ENCODE data around the gene KLHL40.

KLHL40 gene

DNA sequence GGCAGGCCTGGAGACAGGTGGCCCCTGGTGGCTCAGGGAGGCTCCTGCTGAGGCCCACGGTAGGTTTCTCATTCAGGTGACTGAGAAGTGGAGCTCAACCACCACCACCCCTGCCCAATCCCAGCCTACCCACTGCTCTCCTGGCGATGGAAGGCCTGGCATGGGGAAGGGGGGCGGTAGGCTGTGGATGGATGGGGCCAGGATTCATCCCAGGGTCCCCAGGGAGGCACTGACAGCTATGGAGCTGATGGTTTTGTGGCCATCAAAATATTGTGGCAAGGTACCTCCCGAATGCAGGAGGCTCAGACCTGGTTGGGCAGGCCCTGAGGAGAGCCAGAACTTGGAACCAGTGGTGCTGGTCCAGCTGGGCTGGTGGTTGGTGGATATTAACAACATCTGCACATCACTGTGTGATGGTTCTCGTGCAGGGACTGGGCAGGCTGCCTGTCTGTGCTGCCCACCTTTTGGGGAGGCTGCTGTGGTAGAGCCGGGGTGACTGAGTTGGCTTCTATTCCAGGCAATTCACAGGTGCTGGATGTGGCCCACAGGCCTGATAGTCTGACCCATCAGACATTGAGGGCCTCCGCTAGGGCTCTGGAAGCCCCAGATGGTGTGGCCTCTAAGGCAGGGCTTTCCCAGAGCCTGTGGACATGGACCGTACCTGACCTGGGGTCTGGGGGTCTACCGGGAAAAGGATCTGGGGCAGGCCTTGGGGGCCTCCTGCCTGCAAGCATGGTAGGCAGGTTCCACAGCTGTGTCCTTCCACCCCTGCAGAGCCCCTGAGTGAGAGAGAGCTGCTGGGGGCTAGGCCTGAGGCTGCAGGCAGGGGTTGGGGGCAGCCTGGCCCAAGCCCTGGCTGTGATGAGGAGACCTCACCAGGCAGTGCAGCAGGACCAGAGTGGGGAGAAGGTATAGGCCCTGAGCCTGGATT is 28.4 kb upstream of the KLHL40 start:
- no peak for DNase-seq (ENCODE audit: low read depth)

DNA sequence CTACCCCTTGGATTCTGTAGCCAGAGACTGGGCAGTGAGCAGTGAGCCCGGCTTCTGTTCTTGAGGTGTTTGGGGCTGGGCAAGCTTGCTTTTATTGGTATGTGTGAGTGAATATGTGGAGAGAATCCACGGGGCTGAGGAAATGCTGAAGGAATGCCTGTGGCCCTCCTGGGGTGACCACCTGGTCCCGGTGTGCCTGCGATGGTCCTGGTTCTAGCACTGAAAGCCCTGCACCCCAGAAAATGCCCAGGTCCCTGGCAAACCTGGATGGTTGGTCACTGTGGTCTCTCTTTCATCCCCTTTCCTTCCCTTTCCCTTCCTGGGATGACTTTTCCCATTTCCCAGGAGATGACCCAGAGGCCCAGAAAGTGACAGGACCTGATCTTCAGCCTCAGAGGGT is 27.7 kb upstream of the KLHL40 start:
- DNase-seq (ENCODE audit: low read depth): no peak

DNA sequence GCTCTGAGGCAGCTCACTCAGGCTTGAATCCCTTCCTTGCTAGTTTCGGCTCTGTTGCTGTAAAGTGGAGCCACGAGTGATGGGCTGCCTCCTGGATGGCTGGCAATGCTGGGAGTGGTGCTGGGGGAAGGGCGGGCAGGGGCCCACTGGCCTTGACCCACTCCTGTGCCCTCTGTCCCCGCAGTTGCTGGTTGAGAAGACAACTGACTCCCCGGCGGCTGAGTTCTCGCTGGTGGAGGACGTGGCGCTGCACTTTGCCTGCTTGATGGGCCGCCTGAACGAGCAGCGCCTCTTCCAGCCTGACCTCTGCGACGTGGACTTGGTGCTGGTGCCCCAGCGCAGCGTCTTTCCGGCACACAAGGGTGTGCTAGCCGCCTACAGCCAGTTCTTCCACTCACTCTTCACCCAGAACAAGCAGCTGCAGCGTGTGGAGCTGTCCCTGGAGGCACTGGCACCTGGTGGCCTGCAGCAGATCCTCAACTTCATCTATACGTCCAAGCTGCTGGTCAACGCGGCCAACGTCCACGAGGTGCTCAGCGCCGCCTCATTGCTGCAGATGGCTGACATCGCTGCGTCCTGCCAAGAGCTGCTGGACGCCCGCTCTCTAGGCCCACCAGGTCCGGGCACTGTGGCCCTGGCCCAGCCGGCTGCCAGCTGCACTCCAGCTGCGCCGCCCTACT is 27.1 kb upstream of the KLHL40 start:
- DNase-seq (ENCODE audit: low read depth): no peak

DNA sequence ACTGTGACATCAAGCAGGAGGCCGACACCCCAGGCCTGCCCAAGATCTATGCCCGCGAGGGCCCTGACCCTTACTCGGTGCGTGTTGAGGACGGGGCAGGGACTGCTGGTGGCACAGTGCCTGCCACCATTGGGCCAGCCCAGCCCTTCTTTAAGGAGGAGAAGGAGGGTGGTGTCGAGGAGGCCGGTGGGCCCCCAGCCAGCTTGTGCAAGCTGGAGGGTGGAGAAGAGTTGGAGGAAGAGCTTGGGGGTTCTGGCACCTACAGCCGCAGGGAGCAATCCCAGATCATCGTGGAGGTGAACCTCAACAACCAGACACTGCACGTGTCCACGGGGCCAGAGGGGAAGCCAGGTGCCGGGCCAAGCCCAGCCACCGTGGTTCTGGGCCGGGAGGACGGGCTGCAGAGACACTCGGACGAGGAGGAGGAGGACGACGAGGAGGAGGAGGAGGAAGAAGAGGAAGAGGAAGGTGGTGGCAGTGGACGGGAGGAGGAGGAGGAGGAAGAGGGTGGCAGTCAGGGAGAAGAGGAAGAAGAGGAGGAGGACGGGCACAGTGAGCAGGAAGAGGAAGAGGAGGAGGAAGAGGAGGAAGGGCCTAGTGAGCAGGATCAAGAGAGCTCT is 26.5 kb upstream of the KLHL40 start:
- DNase-seq (ENCODE audit: low read depth): no peak

DNA sequence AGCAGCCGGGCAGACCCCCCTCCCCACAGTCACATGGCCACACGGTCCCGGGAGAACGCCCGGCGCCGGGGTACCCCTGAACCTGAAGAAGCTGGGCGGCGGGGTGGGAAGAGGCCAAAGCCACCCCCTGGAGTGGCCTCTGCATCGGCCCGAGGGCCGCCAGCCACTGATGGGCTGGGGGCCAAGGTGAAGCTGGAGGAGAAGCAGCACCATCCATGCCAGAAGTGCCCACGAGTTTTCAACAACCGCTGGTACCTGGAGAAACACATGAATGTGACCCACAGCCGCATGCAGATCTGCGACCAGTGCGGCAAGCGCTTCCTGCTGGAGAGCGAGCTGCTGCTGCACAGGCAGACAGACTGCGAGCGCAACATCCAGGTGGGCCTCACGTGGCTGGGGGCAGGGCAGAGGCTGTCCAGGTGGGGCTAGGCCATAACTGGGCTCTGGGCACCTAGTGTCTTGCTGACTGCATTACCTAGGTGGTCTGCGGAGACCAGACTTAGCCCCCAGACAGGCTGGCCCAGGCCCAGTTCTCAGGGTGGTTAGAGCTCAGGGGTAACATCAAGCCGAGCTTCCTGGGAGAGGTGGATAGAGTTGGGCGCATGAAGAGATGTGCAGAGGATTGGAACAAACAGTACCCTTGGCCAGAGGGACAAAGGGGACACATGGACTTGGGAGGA is 25.7 kb upstream of the KLHL40 start:
- no peak for DNase-seq (ENCODE audit: low read depth)

DNA sequence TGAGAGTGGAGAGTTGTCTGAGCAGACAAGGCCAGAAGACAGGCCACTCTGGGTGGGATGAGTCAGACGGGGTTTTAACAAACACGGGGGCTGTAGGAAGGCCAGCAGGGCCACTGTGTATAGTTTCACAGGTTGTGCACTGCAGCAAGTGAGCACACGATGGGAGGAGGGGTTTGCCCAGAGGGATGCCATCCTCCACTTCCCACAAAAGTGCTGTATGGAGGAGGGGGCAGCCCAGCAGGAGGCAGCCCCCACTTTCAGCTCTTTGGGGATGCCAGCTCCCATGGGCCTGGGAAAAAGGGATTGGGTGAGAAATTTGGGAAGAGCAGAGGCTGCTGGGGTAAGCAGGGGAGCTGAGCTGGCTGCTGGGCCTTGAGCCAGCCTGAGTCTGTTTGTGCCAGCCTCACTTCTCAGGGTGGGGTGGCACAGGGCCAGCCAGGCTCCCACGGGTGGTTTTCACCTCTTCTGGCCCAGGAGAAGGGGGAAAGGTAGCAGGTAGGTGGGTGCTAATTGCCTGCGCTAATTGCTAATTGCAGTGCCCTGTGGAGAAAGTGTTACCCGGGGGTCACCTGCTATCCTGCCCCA is 25.1 kb upstream of the KLHL40 start:
- DNase-seq (ENCODE audit: low read depth): no peak

DNA sequence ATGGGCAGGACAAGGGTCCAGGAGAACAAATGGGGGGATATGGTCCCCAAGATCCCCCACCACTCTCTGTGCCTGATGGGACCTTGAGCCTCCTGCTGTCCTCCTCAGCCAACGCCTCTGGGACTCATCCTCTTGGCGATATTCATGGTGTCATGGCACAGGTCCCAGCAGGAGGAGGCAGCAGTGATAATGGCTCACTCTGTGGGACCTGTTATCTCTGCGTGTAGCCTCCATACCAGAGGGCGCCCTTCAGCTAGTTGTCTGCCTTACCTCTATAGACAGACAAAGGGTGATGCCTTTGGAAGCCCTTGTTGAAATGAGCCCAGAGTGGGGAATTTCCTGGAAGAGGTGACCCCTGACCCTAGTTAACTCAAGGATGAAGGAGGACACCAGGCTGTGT is 24.4 kb upstream of the KLHL40 start:
- DNase-seq (ENCODE audit: low read depth): no peak

DNA sequence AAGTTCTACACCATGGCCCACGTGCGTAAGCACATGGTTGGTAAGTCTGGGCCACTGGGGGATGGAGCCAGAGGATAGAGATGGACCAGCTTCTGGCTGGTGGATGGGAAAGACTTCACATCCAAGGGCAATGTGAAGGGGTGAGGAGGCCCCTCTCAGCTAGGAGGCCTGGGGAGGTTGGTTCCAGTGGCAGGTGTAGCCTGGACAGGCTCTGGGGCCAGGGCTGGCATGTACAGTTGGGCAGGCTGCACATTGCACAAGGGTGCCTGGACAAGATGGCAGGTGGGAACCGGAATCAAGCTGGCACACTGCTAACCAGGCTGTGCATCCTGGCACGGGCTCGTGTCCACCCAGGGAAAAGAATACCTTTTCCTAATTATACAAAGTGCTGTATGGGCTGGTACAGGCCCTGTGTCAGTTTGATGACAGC is 23.7 kb upstream of the KLHL40 start:
- DNase-seq (ENCODE audit: low read depth): no peak

DNA sequence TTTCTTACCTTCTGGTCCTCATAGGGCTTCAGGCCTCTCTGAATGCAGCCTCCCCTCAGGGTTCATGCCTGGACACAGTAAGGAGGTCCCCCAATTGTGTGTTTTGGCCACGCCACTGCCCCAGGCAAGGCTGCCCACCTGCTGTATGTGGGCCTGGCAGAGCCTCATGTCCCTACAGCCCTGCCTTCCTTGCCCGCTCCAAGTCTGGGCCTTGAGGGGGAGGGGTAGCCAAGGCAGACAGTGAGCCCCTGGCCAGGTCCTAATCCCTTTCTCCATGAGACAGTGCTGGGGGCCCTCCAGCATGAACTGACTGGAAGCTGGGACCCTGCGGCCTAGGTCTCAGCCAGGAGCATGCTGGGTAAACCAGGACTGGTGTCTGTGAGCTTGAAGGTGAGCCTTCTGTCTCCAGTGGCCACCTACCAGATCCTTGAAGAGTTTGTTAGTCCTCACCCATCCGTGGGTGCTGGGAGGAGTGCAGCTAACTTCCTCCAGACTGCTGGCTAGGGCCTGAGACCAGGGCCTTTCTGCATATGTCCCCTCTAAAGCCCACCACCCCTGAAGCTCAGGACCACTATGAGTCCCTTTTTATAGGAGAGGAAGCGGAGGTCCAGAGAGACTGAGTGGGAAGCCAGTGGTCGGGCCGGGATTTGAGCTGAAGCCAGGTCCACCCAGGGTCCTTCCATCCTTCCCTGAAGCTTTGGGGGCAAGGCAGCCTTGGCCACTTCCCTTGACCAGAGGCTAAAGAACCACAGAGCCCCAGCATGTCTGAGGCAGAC is 23.1 kb upstream of the KLHL40 start:
- DNase-seq (ENCODE audit: low read depth): no peak

DNA sequence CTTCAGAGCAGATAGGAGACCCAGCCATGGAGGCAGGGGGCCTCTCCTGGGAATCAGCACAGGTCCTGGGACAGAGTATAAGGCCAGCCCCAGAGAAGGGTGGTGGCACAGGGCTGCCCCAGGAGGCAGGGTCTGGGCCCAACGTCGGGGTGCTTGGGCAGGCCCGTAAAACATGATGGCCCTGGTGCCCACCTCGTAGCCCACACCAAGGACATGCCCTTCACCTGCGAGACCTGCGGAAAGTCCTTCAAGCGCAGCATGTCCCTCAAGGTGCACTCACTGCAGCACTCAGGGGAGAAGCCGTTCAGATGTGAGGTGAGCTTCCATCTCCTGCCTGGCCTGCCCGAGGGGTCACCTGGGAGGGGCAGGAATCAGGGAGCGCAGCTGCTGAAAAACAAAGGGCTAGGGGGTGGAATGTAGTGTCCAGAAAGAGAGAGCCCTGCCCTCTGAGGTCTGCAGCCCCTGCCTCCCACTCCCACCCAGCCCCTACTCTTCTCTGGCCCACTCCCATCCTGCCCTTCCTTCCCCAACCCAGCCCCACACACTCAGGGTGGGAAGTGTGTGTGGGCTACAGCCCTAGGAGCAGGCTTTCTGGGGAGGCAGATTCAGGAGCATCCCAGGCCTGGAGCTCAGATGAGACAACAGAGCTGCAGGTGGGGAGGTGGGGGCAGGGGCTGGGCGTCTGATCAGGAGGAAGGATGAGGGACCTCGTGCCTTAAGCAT is 22.4 kb upstream of the KLHL40 start:
- DNase-seq (ENCODE audit: low read depth): no peak

DNA sequence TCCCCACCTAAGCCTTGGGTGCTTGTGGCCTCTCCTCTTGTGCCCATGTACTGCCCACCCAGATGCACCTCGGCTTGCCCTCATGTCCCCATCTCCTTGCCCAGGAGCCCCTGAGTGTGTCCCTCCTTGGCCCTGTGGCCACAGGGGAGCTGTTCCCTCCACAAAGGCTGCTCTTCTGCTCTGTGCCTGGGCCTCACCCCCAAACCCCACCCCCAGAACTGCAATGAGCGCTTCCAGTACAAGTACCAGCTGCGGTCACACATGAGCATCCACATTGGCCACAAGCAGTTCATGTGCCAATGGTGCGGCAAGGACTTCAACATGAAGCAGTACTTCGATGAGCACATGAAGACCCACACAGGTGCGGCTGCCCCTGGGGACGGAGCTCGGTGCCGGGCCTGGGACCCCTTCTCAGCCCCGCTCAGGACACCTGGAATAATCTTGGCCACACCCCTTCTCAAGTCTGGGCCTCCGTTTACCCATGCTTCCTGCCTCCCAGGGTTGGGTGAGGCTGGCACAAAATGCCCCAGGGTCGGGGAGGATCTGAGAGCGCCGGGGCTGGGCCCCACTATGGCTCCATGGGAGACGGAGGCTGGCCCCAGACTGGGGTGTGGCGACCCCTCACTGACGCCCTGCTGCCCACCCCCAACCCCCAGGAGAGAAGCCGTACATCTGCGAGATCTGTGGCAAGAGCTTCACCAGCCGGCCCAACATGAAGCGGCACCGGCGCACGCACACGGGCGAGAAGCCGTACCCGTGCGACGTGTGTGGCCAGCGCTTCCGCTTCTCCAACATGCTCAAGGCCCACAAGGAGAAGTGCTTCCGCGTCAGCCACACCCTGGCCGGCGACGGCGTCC is 21.5 kb upstream of the KLHL40 start:
- DNase-seq (ENCODE audit: low read depth): no peak

DNA sequence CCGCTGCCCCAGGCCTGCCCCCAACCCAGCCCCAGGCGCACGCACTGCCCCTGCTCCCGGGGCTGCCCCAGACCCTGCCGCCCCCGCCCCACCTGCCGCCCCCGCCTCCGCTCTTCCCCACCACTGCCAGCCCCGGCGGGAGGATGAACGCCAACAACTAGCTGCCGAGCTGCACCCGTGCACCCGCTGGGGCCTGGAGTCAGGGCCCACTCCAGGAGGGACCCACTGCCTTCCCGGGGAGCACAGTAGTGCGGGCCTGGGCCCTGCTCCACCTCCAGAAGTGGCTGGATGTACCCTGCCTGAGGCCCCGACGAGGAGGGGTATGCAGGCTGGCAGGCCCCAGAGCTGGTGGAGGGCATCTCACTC is 20.9 kb upstream of the KLHL40 start:
- DNase-seq (ENCODE audit: low read depth): no peak

DNA sequence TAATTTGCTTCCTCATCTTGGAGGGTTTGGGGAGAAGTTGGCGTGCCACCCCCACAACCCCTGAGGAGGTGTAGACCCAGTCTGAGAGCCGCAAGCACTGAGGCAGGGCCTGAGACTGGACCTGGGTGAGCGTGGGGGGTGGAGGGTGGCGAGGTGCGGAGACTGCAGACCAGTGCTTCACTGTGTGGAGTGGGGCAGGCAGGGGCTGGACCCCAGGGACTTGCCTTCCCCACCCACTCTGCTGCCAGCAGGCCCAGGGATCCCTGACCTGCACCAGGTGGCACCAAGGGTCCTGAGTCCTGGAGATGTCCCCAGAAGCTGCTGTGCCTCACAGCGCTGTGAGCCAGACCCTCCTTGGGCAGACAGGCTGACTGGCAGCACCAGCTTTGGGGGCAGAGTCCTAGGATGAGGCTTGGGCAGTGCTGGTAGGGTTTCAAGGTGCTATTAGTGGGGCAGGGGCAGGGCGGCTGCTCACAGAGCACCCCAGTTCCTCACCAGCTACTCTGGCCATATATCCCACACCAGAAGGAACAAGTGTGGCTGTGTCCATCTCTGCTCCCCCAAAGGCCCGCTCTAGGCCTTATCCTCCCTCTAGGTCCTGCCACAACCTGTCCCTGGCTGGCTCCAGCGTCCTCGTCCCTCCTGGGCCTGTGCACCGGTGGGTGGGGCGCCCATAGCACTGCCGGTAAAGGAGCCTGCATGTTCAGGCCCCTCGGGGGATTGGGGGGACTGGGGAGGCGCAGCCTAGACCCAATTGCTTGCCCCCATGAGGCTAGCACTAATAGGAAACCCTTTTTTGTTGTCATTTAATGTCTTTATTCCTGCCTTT is 20.1 kb upstream of the KLHL40 start:
- no peak for DNase-seq (ENCODE audit: low read depth)

DNA sequence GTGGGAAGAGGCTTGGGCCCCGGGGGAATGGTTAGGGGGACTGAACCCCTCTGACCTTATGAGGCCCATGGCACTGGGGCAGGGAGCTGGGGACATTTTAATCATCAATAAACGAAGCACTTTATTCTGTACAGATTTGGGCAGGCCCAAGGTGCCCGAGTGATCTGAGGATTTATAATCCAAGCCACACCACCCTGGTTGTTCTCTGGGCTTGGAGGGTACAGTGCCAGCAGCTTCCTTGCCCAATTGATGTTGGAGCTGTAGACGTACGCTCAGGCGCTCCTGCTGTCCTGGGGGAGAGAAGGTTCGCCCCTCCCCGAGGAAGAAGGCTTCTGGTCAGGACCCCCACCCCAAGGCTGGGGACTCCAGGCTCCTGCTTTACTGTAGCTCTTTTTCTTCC is 19.3 kb upstream of the KLHL40 start:
- no peak for DNase-seq (ENCODE audit: low read depth)

DNA sequence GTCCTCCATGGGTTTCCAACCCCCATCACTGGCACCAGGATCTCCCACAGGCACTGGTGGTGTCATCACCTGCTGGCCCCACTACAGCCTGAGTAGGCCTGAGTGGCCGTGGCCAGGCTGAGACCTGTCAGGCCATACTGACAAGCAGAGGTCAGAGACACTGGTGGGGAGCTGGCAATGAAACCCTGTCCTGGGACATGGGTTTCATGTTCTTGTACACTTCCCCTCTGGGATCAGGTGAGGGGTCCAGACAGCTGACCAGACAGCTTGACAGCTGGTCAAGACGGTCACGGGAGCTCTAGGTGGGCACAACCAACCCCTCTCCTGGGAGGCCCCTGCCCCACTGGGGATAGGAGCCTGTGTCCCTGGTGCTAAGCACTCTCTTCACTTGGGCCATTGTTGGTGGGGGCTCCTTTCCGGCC is 18.7 kb upstream of the KLHL40 start:
- DNase-seq (ENCODE audit: low read depth): no peak

DNA sequence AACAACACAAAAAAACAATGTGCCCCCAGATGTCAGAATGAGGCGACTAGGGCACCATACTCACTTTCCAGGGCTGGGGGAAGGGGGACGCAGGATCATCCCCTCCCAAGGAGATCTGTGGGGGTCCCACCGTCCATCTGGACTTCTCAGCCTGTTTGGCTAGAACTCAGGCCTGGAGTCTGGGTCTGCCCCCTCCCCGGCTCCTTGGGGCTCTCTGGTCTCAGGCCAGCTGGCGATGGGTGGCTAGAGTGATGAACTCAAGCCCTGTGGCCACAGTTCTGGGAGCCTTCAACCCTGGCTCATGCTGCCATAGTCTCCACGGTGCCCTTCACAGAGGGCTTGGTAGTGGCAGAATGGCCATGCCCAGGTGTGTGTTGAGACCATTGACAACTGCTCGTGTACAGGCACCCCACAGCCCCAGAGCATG is 18.2 kb upstream of the KLHL40 start:
- DNase-seq (ENCODE audit: low read depth): no peak

DNA sequence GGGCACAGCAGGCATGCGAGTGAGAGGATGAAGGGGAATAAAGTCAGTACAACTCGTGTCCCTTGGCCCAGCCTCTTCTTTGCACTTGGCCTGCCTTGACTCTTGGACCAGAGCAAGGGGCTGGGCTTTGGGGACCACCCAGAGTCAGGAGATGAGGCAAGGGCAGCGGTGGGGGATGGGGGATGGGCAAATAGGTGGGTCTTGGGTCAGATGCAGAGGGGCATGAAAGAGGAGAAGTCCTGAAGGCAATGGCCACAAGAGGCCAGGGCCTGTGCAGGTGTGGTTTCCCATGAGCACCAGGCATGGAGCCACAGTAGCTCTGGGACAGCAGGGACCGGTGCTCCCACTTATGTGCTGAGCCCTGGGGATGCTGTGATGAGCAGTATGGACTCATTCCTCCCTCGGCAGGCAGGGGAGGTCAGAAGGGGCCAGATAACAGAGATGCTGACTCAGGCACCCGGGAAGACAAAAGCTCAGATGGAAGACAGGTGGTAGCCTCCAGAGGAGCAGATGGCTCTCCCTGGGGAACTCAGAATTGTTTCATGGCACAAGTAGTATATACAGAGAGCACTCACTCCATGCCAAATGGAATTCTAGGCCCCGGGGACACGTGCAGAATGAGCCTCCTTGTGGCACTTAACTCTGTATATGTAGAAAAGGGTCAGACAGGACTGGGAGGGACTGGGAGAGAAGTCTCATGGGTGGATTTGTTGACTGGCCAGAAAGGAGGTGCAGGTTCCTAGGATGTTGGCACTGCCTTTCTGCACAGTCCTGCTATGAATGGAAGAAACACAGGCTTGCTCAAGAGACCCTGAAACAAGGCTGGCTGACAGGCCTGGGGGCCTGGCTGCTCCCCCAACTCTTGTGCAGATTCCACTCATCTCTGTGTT is 17.6 kb upstream of the KLHL40 start:
- no peak for DNase-seq (ENCODE audit: low read depth)

DNA sequence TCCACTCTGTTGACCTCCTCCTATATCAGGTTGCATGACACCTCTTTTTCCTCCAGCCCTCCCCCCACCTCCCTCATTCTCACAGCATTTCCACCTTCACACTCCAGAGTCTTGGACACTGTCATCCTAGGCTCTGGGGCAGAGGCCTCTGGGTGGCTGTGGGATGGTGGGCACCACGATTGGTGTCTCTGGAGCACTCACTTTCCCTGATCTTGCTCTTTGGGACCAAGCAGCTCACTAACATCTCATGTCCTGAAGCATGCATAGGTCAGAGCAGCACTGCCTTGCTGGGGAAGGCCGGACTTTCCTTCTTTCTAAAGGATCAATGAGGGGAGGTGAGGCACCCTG is 16.9 kb upstream of the KLHL40 start:
- DNase-seq (ENCODE audit: low read depth): no peak

Data from stimulated activated CD8-positive, alpha-beta memory T cell treated with anti-CD3 and anti-CD28 coated beads, Interleukin-4, amount 100 ng/mL, for 24 hours (primary cell).